Natural killer cell (primary cell): ENCODE data around the gene PRICKLE2. TPM values are rescaled to one million over a fixed set of nuclear protein-coding genes. Genes with fewer than 3 reads are reported as not detected.

ENCODE experiments used
- ATAC-seq, 3 donors: fragments of 150-1000 bp in 2 of 3; fragments of 200-7000 bp in 1 of 3; cut with Tn5 transposase; 1 replicate in 1 of 3; 2 replicates in 2 of 3; pipeline ENCODE4 v1.10.0; 2021; ENCODE audit warnings: mild to moderate bottlenecking in 2 of 3, moderate library complexity in 2 of 3
- DNase-seq, 2 donors: peaks; one replicate each; pipeline versions ENCODE4 v3.0.0 to v3.0.0-alpha.2; 2013 to 2021; ENCODE audit warnings: mixed read lengths in 1 of 2
- H3K27ac ChIP-seq: one replicate; pipeline ENCODE4 v1.5.1; 2013; ENCODE audit warnings: mild to moderate bottlenecking, low read length
- H3K27me3 ChIP-seq: one replicate; pipeline ENCODE4 v1.6.1; 2013; ENCODE audit warnings: low read length; ENCODE audit not compliant: control insufficient read depth, insufficient read depth
- H3K36me3 ChIP-seq: one replicate; pipeline ENCODE4 v1.6.1; 2013; ENCODE audit warnings: low read length; ENCODE audit not compliant: control insufficient read depth, insufficient read depth
- H3K4me1 ChIP-seq: one replicate; pipeline ENCODE4 v1.6.1; 2013; ENCODE audit warnings: low read length; ENCODE audit not compliant: control insufficient read depth, insufficient read depth
- H3K4me3 ChIP-seq: one replicate; pipeline ENCODE4 v1.5.1; 2013; ENCODE audit warnings: low read length
- H3K9me3 ChIP-seq: one replicate; pipeline ENCODE4 v1.6.1; 2013; ENCODE audit warnings: low read length; ENCODE audit not compliant: control insufficient read depth, insufficient read depth
- H3K27ac Mint-ChIP-seq, 2 donors: one replicate each; pipeline ENCODE4 v1.8.0; 2022; ENCODE audit warnings: mild to moderate bottlenecking in 2 of 2, mixed read lengths in 2 of 2, moderate library complexity in 1 of 2
- H3K27me3 Mint-ChIP-seq, 2 donors: one replicate each; pipeline ENCODE4 v1.8.0; 2022; ENCODE audit warnings: low read depth in 2 of 2, mixed read lengths in 2 of 2
- H3K36me3 Mint-ChIP-seq: one replicate; pipeline ENCODE4 v1.8.0; 2022; ENCODE audit warnings: mixed read lengths
- H3K4me1 Mint-ChIP-seq, 2 donors: one replicate each; pipeline ENCODE4 v1.8.0; 2022; ENCODE audit warnings: mixed read lengths in 2 of 2
- H3K4me3 Mint-ChIP-seq: one replicate; pipeline ENCODE4 v1.8.0; 2022; ENCODE audit warnings: mild to moderate bottlenecking, moderate library complexity, mixed read lengths
- H3K9me3 Mint-ChIP-seq, 2 donors: one replicate each; pipeline ENCODE4 v1.8.0; 2022; ENCODE audit warnings: mixed read lengths in 2 of 2
- CTCF ChIP-seq: fragments of 200-600 bp; IDR thresholded peaks from one replicate; pipeline ENCODE4 v1.8.0; 2022; ENCODE audit warnings: antibody characterized with exemption
- WGBS: methylation state at CpG from one replicate; pipeline ENCODE4 v1.1.7; 2013; ENCODE audit warnings: missing lambda C conversion rate; ENCODE audit not compliant: insufficient coverage; 5-methylcytosine and 5-hydroxymethylcytosine counted together
- intact Hi-C: fragments of 100-400 bp; cut with micrococcal nuclease; formaldehyde crosslinking; loops from one replicate; pipeline ENCODE4 v1.14.2; 2022
- total RNA-seq, 4 donors: library from RNA; stranded (reverse); fragments of 120-200 nt in 1 of 4; gene quantifications; one replicate each; pipeline versions ENCODE4 v1.2.3 to v1.2.4, GENCODE V29; 2013 to 2022

PRICKLE2 gene
- total RNA-seq, 3 donors from 2014 or later (not counting 1 experiment from before 2014, with no cell fraction given), result 0.07 to 3.3 (median 1.8) TPM

DNA sequence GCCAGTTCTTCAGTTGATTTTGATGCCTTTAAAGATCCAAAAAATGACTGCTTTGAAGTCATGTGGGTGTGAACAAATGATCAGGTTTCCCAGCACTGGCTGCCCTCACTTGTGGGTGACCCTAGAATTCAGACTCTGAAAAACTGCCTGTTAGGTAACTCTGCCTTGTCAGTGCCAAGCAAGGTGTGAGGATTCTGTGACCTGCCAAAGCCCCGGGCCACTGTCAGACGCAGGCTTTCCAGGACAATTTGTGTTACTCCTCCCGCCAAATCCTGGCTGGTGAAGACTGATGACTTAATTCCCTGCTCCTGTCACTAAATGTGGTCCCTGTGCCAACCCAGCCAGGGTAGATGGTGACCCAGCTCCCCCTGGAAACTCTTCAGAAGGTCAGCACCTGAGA, 102.8 kb downstream of the PRICKLE2 start:
- no peak overlapping the region for H3K4me3 Mint-ChIP-seq
- H3K4me1 Mint-ChIP-seq, result no peaks in the 10 kb centered on the region
- 89% methylated on average over 3 of the region's 3 CpGs for WGBS
- H3K27ac Mint-ChIP-seq, result no peak overlapping the region
- Histone ChIP-seq H3K4me1 (no peaks in the 10 kb centered on the region), H3K27ac (no peak overlapping the region), H3K9me3 (no peaks in the 10 kb centered on the region), H3K4me3 (no peak overlapping the region), H3K36me3 (no peaks in the 10 kb centered on the region), H3K27me3 (no peaks in the 10 kb centered on the region)
- no peak for DNase-seq
- no peaks in the 10 kb centered on the region for H3K36me3 Mint-ChIP-seq
- intact Hi-C loops, result no loop called here
- no peaks in the 10 kb centered on the region for H3K27me3 Mint-ChIP-seq
- no peak for TF ChIP-seq CTCF
- peaks cover 3 to 4% of the 10 kb centered on the region in 2 donors for H3K9me3 Mint-ChIP-seq
- ATAC-seq, result no peak

DNA sequence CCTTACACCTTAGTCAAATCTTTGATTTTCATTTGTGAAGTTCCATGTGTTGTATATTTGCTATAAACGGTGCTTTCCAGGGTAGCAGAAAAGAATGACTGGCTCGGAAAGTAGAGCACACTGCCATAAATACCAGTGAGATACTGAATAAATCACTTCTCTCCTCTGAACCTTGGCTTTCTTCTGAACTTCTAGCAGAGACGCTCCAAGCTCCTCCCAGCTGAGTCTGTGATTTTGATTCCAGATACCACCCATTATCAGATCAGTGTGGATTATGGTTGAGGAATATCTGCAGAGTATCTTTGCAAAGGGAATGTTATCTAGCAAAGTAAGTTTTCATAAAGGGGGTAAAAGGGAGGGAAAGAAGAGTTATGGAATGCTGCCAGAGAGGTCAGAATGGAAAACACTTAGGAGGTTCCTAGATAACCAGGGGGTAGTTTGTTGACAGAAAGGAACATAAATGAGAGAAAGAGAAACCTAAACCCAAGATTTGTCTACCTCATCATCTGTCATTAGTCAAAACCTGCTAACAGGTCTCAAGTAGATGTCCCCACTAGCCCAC, 103.4 kb downstream of the PRICKLE2 start:
- Histone ChIP-seq H3K4me1 (no peaks in the 10 kb centered on the region), H3K9me3 (no peaks in the 10 kb centered on the region), H3K27ac (no peak overlapping the region), H3K4me3 (no peak overlapping the region), H3K27me3 (no peaks in the 10 kb centered on the region), H3K36me3 (no peaks in the 10 kb centered on the region)
- no peak overlapping the region for H3K27ac Mint-ChIP-seq
- no peaks in the 10 kb centered on the region for H3K4me1 Mint-ChIP-seq
- 78% methylated on average over 2 of the region's 3 CpGs for WGBS
- intact Hi-C loops, result no loop called here
- peaks cover 3 to 4% of the 10 kb centered on the region in 2 donors for H3K9me3 Mint-ChIP-seq
- H3K36me3 Mint-ChIP-seq, result no peaks in the 10 kb centered on the region
- H3K27me3 Mint-ChIP-seq, result no peaks in the 10 kb centered on the region
- no peak for DNase-seq
- no peak for ATAC-seq
- TF ChIP-seq CTCF, result no peak
- H3K4me3 Mint-ChIP-seq, result no peak overlapping the region

DNA sequence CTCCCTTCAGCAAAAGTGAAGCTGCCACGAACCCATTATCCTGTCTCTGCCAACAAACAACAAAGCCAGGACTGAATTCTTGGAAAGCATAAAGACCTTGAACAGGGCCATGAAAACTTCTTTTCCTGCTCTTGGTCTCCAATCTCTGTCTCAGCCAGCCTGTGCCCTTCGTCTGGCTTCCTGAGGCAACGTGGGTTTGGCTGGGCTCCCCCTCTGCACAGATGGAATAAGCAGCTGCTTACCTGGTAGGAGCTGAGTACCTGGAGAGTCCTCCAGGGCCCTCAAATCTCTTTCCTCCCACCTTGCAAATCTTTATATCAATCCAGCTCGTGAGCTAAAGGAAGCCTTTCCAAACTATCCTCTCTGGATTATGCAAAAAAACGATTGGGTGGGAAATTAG, 104.4 kb downstream of the PRICKLE2 start:
- no peak overlapping the region for H3K27ac ChIP-seq
- WGBS, result 53% methylated on average over 3 of the region's 5 CpGs
- H3K4me3 ChIP-seq, result no peak overlapping the region
- H3K27ac Mint-ChIP-seq, result no peak overlapping the region
- H3K9me3 Mint-ChIP-seq, result peaks cover 3 to 4% of the 10 kb centered on the region in 2 donors
- H3K27me3 Mint-ChIP-seq, result no peaks in the 10 kb centered on the region
- H3K4me1 ChIP-seq, result no peaks in the 10 kb centered on the region
- H3K9me3 ChIP-seq, result no peaks in the 10 kb centered on the region
- TF ChIP-seq CTCF, result no peak
- ATAC-seq (no peak), DNase-seq (no peak)
- no peaks in the 10 kb centered on the region for H3K27me3 ChIP-seq
- intact Hi-C loops, result no loop called here
- no peaks in the 10 kb centered on the region for H3K36me3 ChIP-seq
- H3K4me1 Mint-ChIP-seq, result no peaks in the 10 kb centered on the region
- no peak overlapping the region for H3K4me3 Mint-ChIP-seq
- H3K36me3 Mint-ChIP-seq, result no peaks in the 10 kb centered on the region

DNA sequence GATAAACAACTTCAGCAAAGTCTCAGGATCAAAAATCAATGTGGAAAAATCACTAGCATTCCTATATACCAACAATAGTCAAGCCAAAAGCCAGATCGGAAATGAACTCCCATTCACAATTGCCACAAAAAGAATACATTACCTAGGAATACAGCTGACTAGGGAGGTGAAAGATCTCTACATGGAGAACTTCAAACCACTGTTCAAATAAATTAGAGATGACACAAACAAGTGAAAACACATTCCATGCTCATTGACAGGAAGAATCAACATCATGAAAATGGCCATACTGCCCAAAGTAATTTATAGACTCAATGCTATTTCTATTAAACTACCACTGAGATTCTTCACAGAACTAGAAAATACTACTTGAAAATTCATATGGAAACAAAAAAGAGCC, 107.8 kb downstream of the PRICKLE2 start:
- no peak for ATAC-seq
- no peaks in the 10 kb centered on the region for H3K4me1 ChIP-seq

More for the DNA sequence above, 107.8 kb downstream of the PRICKLE2 start:
- intact Hi-C loops, result no loop called here
- 100% methylated on average over 1 of the region's 1 CpG for WGBS
- Histone ChIP-seq H3K4me3 (no peak overlapping the region), H3K9me3 (no peaks in the 10 kb centered on the region), H3K36me3 (no peaks in the 10 kb centered on the region), H3K27me3 (no peaks in the 10 kb centered on the region), H3K27ac (no peak overlapping the region)
- no peak for TF ChIP-seq CTCF
- no peaks in the 10 kb centered on the region for H3K4me1 Mint-ChIP-seq
- H3K4me3 Mint-ChIP-seq, result no peak overlapping the region
- no peaks in the 10 kb centered on the region for H3K27me3 Mint-ChIP-seq
- no peaks in the 10 kb centered on the region for H3K36me3 Mint-ChIP-seq
- no peak for DNase-seq
- peaks cover 10 to 11% of the 10 kb centered on the region in 2 donors for H3K9me3 Mint-ChIP-seq
- no peak overlapping the region for H3K27ac Mint-ChIP-seq
